DOHH2 (cell line): Measurements from ENCODE around the gene IRF1.

Experiments
- H3F3A ChIP-seq: fragments of 200-600 bp; sonication (generic), shearing (Covaris generic); 2 replicates; pipeline ENCODE4 v1.6.0; 2016; ENCODE audit warnings: antibody characterized with exemption, mild to moderate bottlenecking; ENCODE audit not compliant: control insufficient read depth, insufficient read depth
- H3K27ac ChIP-seq: fragments of 200-600 bp; sonication (generic); 2 replicates; pipeline ENCODE4 v1.5.1; 2014; ENCODE audit warnings: low read depth, mild to moderate bottlenecking, low read length, moderate library complexity
- H3K27me3 ChIP-seq: fragments of 200-600 bp; sonication (generic); 2 replicates; pipeline ENCODE4 v1.6.1; 2014; ENCODE audit warnings: mild to moderate bottlenecking, low read length, mixed read lengths; ENCODE audit not compliant: control insufficient read depth
- H3K36me3 ChIP-seq: fragments of 200-600 bp; sonication (generic); 2 replicates; pipeline ENCODE4 v1.6.1; 2014; ENCODE audit warnings: mild to moderate bottlenecking, low read length, moderate library complexity, mixed read lengths; ENCODE audit not compliant: control insufficient read depth
- H3K4me1 ChIP-seq: fragments of 200-600 bp; sonication (generic); 2 replicates; pipeline ENCODE4 v1.6.1; 2014; ENCODE audit warnings: mild to moderate bottlenecking, low read length, mixed read lengths; ENCODE audit not compliant: control insufficient read depth
- H3K4me2 ChIP-seq: fragments of 200-600 bp; sonication (generic); 2 replicates; pipeline ENCODE4 v1.6.0; 2014; ENCODE audit warnings: mild to moderate bottlenecking, low read length, moderate library complexity
- H3K4me3 ChIP-seq: fragments of 200-600 bp; sonication (generic); 2 replicates; pipeline ENCODE4 v1.5.1; 2014; ENCODE audit warnings: mild to moderate bottlenecking, low read length, mixed read lengths
- H3K79me2 ChIP-seq: fragments of 200-600 bp; sonication (generic); 2 replicates; pipeline ENCODE4 v1.6.1; 2014; ENCODE audit warnings: mild to moderate bottlenecking, low read length, mixed read lengths; ENCODE audit not compliant: control insufficient read depth
- H3K9me2 ChIP-seq: fragments of 200-600 bp; sonication (generic); replicated peaks from 2 replicates; pipeline ENCODE4 v1.6.1; 2014; ENCODE audit warnings: mild to moderate bottlenecking, low read length, mixed read lengths; ENCODE audit not compliant: control insufficient read depth
- H3K9me3 ChIP-seq: fragments of 200-600 bp; sonication (generic); 2 replicates; pipeline ENCODE4 v1.6.1; 2014; ENCODE audit warnings: antibody characterized with exemption, low read length, mixed read lengths; ENCODE audit not compliant: control insufficient read depth, insufficient read depth
- H4K20me1 ChIP-seq: fragments of 200-600 bp; sonication (generic); 2 replicates; pipeline ENCODE4 v1.6.0; 2014; ENCODE audit warnings: low read depth, mild to moderate bottlenecking, antibody characterized with exemption, low read length, moderate library complexity; ENCODE audit not compliant: control insufficient read depth, insufficient read depth
- CTCF ChIP-seq: fragments of 200-600 bp; sonication (generic); IDR thresholded peaks from one replicate; pipeline ENCODE4 v1.5.1; 2014; ENCODE audit warnings: antibody characterized with exemption, mild to moderate bottlenecking, low read depth, low read length; ENCODE audit not compliant: poor library complexity, severe bottlenecking
- EZH2phosphoT487 ChIP-seq: fragments of 200-600 bp; sonication (generic); IDR thresholded peaks from 2 replicates; pipeline ENCODE4 v1.6.1; 2017; ENCODE audit warnings: borderline replicate concordance, mild to moderate bottlenecking, antibody characterized with exemption, low read length, moderate library complexity, mixed read lengths

IRF1 gene

DNA sequence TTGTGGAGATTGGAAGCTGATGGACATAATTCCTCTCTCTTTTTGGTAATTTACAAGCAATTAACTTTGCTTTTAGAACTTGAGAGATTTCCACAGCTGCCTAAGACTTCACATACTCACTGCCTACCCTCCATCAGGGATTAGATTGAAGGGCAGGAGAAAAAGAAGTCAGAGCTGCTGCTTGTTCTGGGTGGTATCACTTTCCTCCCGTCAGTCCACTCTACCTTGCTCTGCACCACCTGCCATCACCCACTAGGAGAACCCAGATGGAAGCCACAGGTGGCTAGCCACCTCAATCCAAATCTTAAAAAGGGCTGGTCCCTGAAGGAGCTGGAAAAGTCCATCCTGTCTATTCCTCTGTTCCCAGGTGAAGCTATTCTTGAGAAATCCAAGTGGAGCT, 10.5 kb downstream of the IRF1 start:
- Histone ChIP-seq H3K27me3 (no peaks in the 10 kb centered on the region), H3F3A (no peaks in the 10 kb centered on the region), H3K9me3 (no peaks in the 10 kb centered on the region), H3K4me1 (no peaks in the 10 kb centered on the region), H3K79me2 (no peaks in the 10 kb centered on the region), H4K20me1 (no peaks in the 10 kb centered on the region), H3K27ac (no peak overlapping the region), H3K9me2 (no peaks in the 10 kb centered on the region), H3K36me3 (peaks cover 10% of the 10 kb centered on the region; the same call in 1 of the 2 replicates), H3K4me3 (no peak overlapping the region), H3K4me2 (no peak overlapping the region)
- TF ChIP-seq CTCF = no peak
- no peak for TF ChIP-seq EZH2phosphoT487

GRCh38 chr5:132479111-132479951, 11.2 kb downstream of the IRF1 start:
- no peaks in the 10 kb centered on the region for H3K9me2 ChIP-seq
- H3K27me3 ChIP-seq = no peaks in the 10 kb centered on the region
- no peak overlapping the region for H3K4me2 ChIP-seq
- no peak overlapping the region for H3K27ac ChIP-seq
- no peaks in the 10 kb centered on the region for H4K20me1 ChIP-seq
- peaks cover 9% of the 10 kb centered on the region; the same call in 1 of the 2 replicates for H3K36me3 ChIP-seq
- no peaks in the 10 kb centered on the region for H3K4me1 ChIP-seq
- no peak overlapping the region for H3K4me3 ChIP-seq
- no peaks in the 10 kb centered on the region for H3K9me3 ChIP-seq
- no peak for TF ChIP-seq CTCF
- no peaks in the 10 kb centered on the region for H3F3A ChIP-seq
- no peaks in the 10 kb centered on the region for H3K79me2 ChIP-seq

DNA sequence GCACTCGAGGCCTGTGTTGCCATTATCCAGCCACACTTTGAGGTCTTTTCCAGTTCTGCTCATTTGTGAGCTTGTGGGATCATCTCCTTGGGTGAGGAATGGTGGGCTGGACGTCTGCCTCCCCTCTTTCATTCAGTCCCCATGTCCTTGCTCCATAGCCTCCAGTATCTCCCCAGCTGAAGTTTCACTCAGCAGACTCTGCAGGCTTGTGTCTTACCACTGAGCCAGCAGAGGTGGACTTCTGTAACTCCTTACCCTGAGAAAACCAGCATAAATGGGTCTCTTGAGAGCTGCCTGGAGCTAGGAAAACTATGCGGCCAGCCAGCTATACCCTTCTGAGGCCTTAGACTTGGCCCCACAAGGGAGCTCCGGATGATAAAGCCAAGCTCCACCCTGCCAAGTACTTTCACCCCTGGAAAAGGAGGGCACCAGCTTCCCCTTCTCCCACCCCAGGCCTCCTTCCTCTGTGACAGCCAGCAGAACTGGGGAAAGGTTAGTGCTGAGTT, 12.2 kb downstream of the IRF1 start:
- Histone ChIP-seq H3K27ac (no peak overlapping the region), H4K20me1 (no peaks in the 10 kb centered on the region), H3K9me3 (no peaks in the 10 kb centered on the region), H3F3A (no peaks in the 10 kb centered on the region), H3K36me3 (peaks cover 2% of the 10 kb centered on the region; the same call in 1 of the 2 replicates), H3K79me2 (no peaks in the 10 kb centered on the region), H3K4me2 (no peak overlapping the region), H3K4me3 (no peak overlapping the region), H3K9me2 (no peaks in the 10 kb centered on the region), H3K27me3 (no peaks in the 10 kb centered on the region), H3K4me1 (no peaks in the 10 kb centered on the region)
- TF ChIP-seq EZH2phosphoT487 = no peak
- TF ChIP-seq CTCF = no peak
